Measurements from ENCODE around the gene PAM16.

DNA sequence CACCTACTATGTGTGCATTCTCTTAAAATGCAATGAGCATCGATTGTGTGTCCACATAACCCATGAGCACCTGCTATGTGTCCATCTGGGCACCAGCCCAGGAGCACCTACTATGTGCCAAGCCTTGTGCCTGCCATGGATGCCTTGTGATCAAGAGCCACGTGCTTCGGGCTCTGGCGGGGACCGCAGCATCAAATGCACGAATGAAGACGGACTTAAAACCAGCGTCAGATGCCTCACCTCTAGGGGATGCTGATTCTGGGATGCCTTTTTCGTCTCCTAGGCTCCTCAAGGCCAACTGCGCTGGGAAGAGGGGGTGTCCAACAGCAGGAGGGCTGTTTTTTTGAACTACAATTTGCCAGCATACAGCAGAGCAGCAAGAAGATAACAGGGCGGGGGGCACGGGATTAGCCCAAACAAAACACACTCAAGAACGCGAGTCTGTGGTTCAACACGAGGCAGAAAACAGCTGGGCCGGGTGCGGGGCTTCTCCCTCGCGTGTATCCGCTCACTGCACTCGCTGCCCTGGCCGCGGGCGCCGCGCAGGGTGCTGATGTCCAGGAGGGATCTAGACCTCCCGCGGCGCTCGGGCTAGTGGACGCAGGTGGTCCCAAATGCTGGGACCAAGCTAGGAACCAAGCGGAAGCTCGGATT, 36.5 kb downstream of the PAM16 start:
- TF ChIP-seq, protein P1, sequence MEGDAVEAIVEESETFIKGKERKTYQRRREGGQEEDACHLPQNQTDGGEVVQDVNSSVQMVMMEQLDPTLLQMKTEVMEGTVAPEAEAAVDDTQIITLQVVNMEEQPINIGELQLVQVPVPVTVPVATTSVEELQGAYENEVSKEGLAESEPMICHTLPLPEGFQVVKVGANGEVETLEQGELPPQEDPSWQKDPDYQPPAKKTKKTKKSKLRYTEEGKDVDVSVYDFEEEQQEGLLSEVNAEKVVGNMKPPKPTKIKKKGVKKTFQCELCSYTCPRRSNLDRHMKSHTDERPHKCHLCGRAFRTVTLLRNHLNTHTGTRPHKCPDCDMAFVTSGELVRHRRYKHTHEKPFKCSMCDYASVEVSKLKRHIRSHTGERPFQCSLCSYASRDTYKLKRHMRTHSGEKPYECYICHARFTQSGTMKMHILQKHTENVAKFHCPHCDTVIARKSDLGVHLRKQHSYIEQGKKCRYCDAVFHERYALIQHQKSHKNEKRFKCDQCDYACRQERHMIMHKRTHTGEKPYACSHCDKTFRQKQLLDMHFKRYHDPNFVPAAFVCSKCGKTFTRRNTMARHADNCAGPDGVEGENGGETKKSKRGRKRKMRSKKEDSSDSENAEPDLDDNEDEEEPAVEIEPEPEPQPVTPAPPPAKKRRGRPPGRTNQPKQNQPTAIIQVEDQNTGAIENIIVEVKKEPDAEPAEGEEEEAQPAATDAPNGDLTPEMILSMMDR (IDR thresholded peaks at IDR 0.05; ENCODE audit: low read depth, low read length, poor library complexity, severe bottlenecking) = no peak
- TF ChIP-seq EZH2phosphoT487 (IDR thresholded peaks at IDR 0.05; ENCODE audit: borderline replicate concordance, low read length) = no peak; the same call in 1 of the 2 replicates
